Gastroesophageal sphincter (tissue), 4 donors: ENCODE data around the gene PTPRN2. TPM values are rescaled to one million over a fixed set of nuclear protein-coding genes. Genes with fewer than 3 reads are reported as not detected.

Source experiments
- ATAC-seq: fragments of 150-250 bp; one replicate; pipeline ENCODE4 v1.9.1; 2016; ENCODE audit warnings: mild to moderate bottlenecking, moderate library complexity
- H3K27ac ChIP-seq, 4 donors: fragments of 200-600 bp; sonication (generic) in 3 of 4; 1 replicate in 3 of 4; 2 replicates in 1 of 4; pipeline ENCODE4 v1.5.1; 2016 to 2019
- H3K27me3 ChIP-seq: fragments of 200-600 bp; sonication (generic); one replicate; pipeline ENCODE4 v1.5.1; 2019
- H3K36me3 ChIP-seq, 2 donors: fragments of 200-600 bp; sonication (generic); one replicate each; pipeline ENCODE4 v1.5.1; 2019; ENCODE audit warnings: control low read depth in 1 of 2
- H3K4me1 ChIP-seq, 3 donors: fragments of 200-600 bp; sonication (generic); 1 replicate in 2 of 3; 2 replicates in 1 of 3; pipeline ENCODE4 v1.5.1; 2016 to 2019; ENCODE audit warnings: control low read depth in 2 of 3
- H3K4me3 ChIP-seq, 2 donors: fragments of 200-600 bp; sonication (generic); one replicate each; pipeline ENCODE4 v1.5.1; 2019; ENCODE audit warnings: mild to moderate bottlenecking in 1 of 2, moderate library complexity in 1 of 2
- H3K9me3 ChIP-seq, 3 donors: fragments of 200-600 bp; sonication (generic); one replicate each; pipeline ENCODE4 v1.5.1; 2017 to 2019; ENCODE audit warnings: control low read depth in 2 of 3
- EP300 ChIP-seq: sonication (generic); formaldehyde crosslinking; IDR thresholded peaks from one replicate; pipeline ENCODE4 v1.6.1; 2017; ENCODE audit warnings: antibody characterized with exemption, mild to moderate bottlenecking
- POLR2A ChIP-seq, 2 donors: fragments of 450-650 bp; IDR thresholded peaks; one replicate each; pipeline ENCODE4 v1.6.1; 2017; ENCODE audit warnings: antibody characterized with exemption in 2 of 2, mild to moderate bottlenecking in 2 of 2, moderate library complexity in 1 of 2
- POLR2AphosphoS5 ChIP-seq: sonication (generic); formaldehyde crosslinking; IDR thresholded peaks from one replicate; pipeline ENCODE4 v1.6.1; 2017; ENCODE audit warnings: antibody characterized with exemption
- WGBS, 2 donors: methylation state at CpG; one replicate each; pipeline ENCODE4 v1.1.5; 2018; ENCODE audit warnings: low coverage in 1 of 2; 5-methylcytosine and 5-hydroxymethylcytosine counted together
- total RNA-seq, 4 donors: library from RNA; depleted of rRNA; stranded (reverse); fragments of >200 nt; gene quantifications; one replicate each; pipeline ENCODE4 v1.1.0, GENCODE V29; 2016
- TF ChIP-seq, protein P1 (sequence below), 4 experiments: fragments of 200-600 bp in 2 of 4; fragments of 450-650 bp in 2 of 4; sonication (generic) in 1 of 4; IDR thresholded peaks; one replicate each; pipeline ENCODE4 v1.5.1; 2017 to 2019; ENCODE audit warnings: antibody characterized with exemption in 4 of 4, mild to moderate bottlenecking in 2 of 4, moderate library complexity in 2 of 4

Gene PTPRN2
- total RNA-seq, 4 donors from 2014 or later, result 1.7 to 4.7 (median 3.3) TPM

DNA sequence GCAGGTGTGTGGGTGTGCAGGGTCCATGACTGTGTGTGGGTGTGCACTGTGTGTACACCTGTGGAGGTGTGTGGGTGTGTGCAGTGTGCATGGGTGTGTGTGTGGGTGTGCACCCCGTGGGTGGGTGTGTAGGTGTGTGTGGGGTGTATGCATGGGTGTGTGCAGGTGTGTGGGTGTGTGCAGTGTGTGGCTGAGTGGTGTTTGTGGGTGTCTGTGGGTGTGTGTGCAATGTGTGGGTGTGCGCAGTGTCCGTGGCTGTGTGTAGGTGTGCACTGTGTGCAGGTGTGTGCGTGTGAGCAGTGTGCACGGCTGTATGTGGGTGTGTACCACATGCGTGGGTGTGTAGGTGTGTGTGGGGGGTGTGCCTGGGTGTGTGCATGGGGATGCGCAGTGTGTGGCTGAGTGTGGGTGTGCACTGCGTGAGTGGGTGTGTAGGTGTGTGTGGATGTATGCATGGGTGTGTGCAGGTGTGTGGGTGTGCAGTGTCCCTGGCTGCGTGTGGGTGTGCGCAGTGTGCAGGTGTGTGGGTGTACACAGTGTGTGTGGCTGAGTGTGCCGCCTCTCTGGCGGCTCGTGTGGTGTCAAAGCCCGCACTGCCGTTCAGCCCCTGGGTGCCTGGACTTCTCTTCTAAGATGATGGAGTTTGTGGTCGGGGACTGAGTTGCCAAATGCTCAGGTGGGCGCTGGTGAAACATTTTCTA is 1042.5 kb downstream of the PTPRN2 start:
- H3K4me3 ChIP-seq, result no peak overlapping the region
- no peak for ATAC-seq
- H3K4me1 ChIP-seq, result no peaks in the 10 kb centered on the region
- no peak overlapping the region for H3K27ac ChIP-seq
- TF ChIP-seq POLR2A (IDR thresholded peaks at IDR 0.05), result no peak
- peaks cover 14% of the 10 kb centered on the region for H3K27me3 ChIP-seq
- H3K9me3 ChIP-seq, result no peaks in the 10 kb centered on the region
- WGBS, 2 donors, result 33 to 91% methylated on average over 2 to 12 of the region's 17 CpGs
- peaks cover 0 to 42% of the 10 kb centered on the region in 2 donors for H3K36me3 ChIP-seq

DNA sequence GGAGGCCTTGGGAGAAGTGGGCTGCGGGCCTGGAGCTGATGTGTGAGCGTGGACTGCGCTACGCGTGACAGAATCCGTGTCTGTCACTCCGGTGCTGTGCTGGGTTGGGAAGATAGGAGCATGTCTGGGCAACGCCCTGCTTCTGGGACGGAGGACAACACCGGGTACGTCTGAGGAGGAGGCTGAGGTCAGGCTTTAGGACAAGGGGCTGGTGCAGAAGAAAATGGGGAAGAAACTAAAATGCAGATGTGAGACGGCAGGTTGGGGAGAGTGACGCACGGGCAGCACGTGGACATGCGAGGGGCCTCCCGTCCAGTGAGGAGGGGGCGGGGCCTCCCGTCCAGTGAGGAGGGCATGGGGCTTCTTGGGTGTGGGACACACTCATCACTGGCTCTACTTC is 1043.4 kb downstream of the PTPRN2 start:
- Histone ChIP-seq H3K36me3 (peaks cover 0 to 48% of the 10 kb centered on the region in 2 donors), H3K4me1 (no peaks in the 10 kb centered on the region), H3K4me3 (no peak overlapping the region), H3K9me3 (no peaks in the 10 kb centered on the region), H3K27ac (no peak overlapping the region), H3K27me3 (peaks cover 14% of the 10 kb centered on the region)
- 78 to 85% methylated on average over 12 to 19 of the region's 19 CpGs for WGBS, 2 donors
- ATAC-seq, result no peak
- TF ChIP-seq POLR2A (IDR thresholded peaks at IDR 0.05) (no peak), POLR2AphosphoS5 (no peak), EP300 (no peak)
- TF ChIP-seq, protein P1, sequence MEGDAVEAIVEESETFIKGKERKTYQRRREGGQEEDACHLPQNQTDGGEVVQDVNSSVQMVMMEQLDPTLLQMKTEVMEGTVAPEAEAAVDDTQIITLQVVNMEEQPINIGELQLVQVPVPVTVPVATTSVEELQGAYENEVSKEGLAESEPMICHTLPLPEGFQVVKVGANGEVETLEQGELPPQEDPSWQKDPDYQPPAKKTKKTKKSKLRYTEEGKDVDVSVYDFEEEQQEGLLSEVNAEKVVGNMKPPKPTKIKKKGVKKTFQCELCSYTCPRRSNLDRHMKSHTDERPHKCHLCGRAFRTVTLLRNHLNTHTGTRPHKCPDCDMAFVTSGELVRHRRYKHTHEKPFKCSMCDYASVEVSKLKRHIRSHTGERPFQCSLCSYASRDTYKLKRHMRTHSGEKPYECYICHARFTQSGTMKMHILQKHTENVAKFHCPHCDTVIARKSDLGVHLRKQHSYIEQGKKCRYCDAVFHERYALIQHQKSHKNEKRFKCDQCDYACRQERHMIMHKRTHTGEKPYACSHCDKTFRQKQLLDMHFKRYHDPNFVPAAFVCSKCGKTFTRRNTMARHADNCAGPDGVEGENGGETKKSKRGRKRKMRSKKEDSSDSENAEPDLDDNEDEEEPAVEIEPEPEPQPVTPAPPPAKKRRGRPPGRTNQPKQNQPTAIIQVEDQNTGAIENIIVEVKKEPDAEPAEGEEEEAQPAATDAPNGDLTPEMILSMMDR (IDR thresholded peaks at IDR 0.05), result no peak

DNA sequence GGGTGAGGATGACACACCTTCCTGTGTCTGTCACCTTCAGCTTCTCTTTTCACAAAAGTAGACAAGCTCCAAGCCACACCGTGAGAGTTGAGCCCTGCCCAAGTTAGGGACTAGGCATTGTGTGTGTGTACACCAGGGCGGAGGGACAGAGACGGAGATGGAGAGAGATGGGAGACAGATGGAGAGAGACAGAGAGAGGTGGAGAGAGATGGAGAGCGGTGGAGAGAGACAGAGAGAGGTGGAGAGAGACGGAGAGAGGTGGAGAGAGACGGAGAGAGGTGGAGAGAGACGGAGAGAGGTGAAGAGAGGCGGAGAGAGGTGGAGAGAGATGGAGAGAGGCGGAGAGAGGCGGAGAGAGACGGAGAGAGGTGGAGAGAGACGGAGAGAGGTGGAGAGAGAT is 1043.8 kb downstream of the PTPRN2 start:
- no peak overlapping the region for H3K27ac ChIP-seq
- H3K4me1 ChIP-seq, result no peaks in the 10 kb centered on the region
- ATAC-seq, result no peak
- TF ChIP-seq EP300 (no peak), POLR2AphosphoS5 (no peak)
- TF ChIP-seq, protein P1 (IDR thresholded peaks at IDR 0.05), result no peak
- peaks cover 0 to 45% of the 10 kb centered on the region in 2 donors for H3K36me3 ChIP-seq
- H3K9me3 ChIP-seq, result no peaks in the 10 kb centered on the region
- no peak overlapping the region for H3K4me3 ChIP-seq
- 82 to 91% methylated on average over 6 to 11 of the region's 12 CpGs for WGBS, 2 donors
- peaks cover 14% of the 10 kb centered on the region for H3K27me3 ChIP-seq

DNA sequence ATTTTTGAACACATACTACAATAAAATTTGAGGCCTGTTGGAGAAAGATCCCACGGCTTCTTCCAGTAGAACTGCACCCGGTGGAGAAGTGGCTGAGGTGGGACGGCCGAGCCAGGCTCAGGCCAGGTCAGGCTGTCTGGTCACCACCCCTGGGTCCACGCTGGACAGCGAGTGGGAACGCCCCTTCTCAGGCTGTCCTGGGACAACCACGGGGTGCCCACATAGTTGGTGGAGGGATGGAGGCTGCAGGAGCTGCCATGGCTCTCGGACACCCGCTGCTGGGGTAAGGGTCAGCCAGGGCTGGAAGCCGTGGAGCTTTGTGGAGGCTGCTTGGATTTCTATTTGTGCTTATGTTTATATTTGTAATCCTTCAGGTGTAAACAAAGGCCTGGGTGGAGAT is 1044.3 kb downstream of the PTPRN2 start:
- ATAC-seq, result no peak
- Histone ChIP-seq H3K27ac (no peak overlapping the region), H3K27me3 (peaks cover 14% of the 10 kb centered on the region), H3K36me3 (peaks cover 0 to 40% of the 10 kb centered on the region in 2 donors), H3K4me3 (no peak overlapping the region), H3K9me3 (no peaks in the 10 kb centered on the region), H3K4me1 (no peaks in the 10 kb centered on the region)
- WGBS, 2 donors, result no CpG with 5 or more reads among the region's 11 CpGs
- no peak for TF ChIP-seq POLR2A (IDR thresholded peaks at IDR 0.05)
- TF ChIP-seq POLR2AphosphoS5, result no peak
- no peak for TF ChIP-seq EP300
- TF ChIP-seq, protein P1 (IDR thresholded peaks at IDR 0.05), result no peak

DNA sequence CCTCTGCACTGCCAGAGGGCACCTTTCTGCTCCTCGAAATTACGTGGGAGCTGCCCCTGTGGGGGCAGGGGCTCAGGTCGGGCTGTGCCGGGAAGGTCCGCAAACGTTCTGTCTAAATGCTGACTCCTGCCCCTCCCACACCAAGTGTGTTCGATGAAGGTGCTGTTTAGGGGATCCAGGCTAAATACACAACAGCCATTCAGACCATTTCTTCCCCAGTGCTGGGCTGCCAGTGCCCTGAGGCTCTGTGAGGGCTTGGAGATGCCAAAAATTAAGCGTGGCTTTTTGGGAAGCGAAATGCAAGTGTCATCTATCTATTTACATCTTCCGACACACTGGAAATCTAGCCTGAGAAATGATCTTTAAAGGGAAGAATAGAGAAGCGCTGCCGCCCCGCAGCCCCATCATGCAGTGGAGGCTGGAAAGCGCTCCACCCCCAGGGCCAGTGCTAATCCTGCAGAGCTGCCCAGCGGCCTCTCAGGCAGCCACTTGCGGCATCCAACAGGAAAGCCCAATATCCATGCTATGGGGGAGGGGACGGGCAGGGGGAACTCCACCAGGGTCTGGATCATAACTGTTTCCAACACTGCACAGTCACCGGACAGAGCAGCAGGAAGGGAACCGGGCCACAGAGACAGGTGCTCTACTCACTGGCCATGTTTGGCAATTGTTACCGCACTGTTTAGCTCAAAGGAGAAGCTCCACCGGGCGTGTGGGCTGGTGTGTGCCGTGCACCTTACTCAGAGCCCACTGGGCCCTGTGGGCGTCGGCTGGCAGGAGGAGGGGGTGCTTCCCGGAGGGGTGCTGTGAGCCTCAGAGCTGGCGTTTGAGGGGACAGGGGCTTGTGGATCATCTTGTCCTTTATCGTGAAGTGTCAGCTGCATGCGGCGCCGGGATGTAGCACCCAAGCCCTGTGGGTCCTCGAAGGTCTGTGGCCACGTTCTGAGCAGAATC is 1045.3 kb downstream of the PTPRN2 start:
- no peak overlapping the region for H3K27ac ChIP-seq
- H3K27me3 ChIP-seq, result peaks cover 14% of the 10 kb centered on the region
- H3K9me3 ChIP-seq, result no peaks in the 10 kb centered on the region
- ATAC-seq, result no peak
- H3K4me1 ChIP-seq, result no peaks in the 10 kb centered on the region
- H3K36me3 ChIP-seq, result peaks cover 0 to 33% of the 10 kb centered on the region in 2 donors
- H3K4me3 ChIP-seq, result no peak overlapping the region
- WGBS, 2 donors, result 71 to 83% methylated on average over 3 to 11 of the region's 33 CpGs
- TF ChIP-seq, protein P1 (IDR thresholded peaks at IDR 0.05), result no peak
- TF ChIP-seq POLR2A (IDR thresholded peaks at IDR 0.05) (no peak), POLR2AphosphoS5 (no peak)
